H1 (cell line): Measurements from ENCODE around the gene NR4A3. TPM values are rescaled to one million over a fixed set of nuclear protein-coding genes. Genes with fewer than 3 reads are reported as not detected.

Source experiments
- CTCF ChIA-PET: fragments of 300-600 bp; sonication (Branson Sonifier 250); formaldehyde crosslinking; loops from one replicate; lab custom pipeline; 2021; ENCODE audit not compliant: partially characterized antibody; lab: Charles Lee
- POLR2A ChIA-PET: fragments of 300-600 bp; sonication (Branson Sonifier 250); formaldehyde crosslinking; loops from one replicate; lab custom pipeline; 2021; ENCODE audit warnings: inconsistent platforms; ENCODE audit not compliant: partially characterized antibody; lab: Charles Lee
- DNase-seq, 2 experiments: peaks; one replicate each; pipeline versions ENCODE4 v3.0.0 to v3.0.0-alpha.2; 2010 to 2022; ENCODE audit warnings: low spot score in 2 of 2, low read depth in 1 of 2, mixed read lengths in 1 of 2
- FAIRE-seq: peaks from 2 replicates; lab custom pipeline; 2011; peaks lifted over from hg19 to GRCh38; lab: Jason Lieb, UNC
- H2AFZ ChIP-seq: 2 replicates; pipeline ENCODE4 v1.8.1; 2012; ENCODE audit warnings: low read length, inconsistent platforms
- H2AK5ac ChIP-seq: 2 replicates; pipeline ENCODE4 v1.6.1; 2013; ENCODE audit warnings: low read depth, low read length
- H2BK120ac ChIP-seq: replicated peaks from 2 replicates; pipeline ENCODE3; 2013; ENCODE audit warnings: low read depth, low read length, inconsistent platforms
- H2BK12ac ChIP-seq: 2 replicates; pipeline ENCODE4 v1.6.1; 2013; ENCODE audit warnings: low read depth, low read length
- H2BK15ac ChIP-seq: 2 replicates; pipeline ENCODE4 v1.6.1; 2013; ENCODE audit warnings: low read length
- H2BK20ac ChIP-seq: 2 replicates; pipeline ENCODE4 v1.6.1; 2013; ENCODE audit warnings: low read length
- H2BK5ac ChIP-seq: 2 replicates; pipeline ENCODE4 v1.6.1; 2013; ENCODE audit warnings: low read depth, low read length
- H3K14ac ChIP-seq: 2 replicates; pipeline ENCODE4 v1.6.1; 2013; ENCODE audit warnings: inconsistent platforms; ENCODE audit not compliant: insufficient read length
- H3K18ac ChIP-seq: 2 replicates; pipeline ENCODE4 v1.6.1; 2013; ENCODE audit warnings: low read length; ENCODE audit errors: extremely low read depth
- H3K23ac ChIP-seq: 2 replicates; pipeline ENCODE4 v1.6.1; 2013; ENCODE audit warnings: inconsistent platforms; ENCODE audit not compliant: insufficient read length
- H3K23me2 ChIP-seq: 2 replicates; pipeline ENCODE4 v1.6.1; 2013; ENCODE audit warnings: low read depth, low read length
- H3K27ac ChIP-seq: 2 replicates; pipeline ENCODE4 v1.6.1; 2011; ENCODE audit warnings: low read depth, low read length, inconsistent platforms
- H3K27me3 ChIP-seq, 4 experiments: replicated peaks in 1 of 4; 1 replicate in 1 of 4; 2 replicates in 3 of 4; pipeline versions ENCODE4 v1.6.1 to v1.8.1; 2011 to 2013; ENCODE audit warnings: low read length in 3 of 4, mild to moderate bottlenecking in 3 of 4, inconsistent platforms in 2 of 4, mixed read lengths in 2 of 4, moderate library complexity in 1 of 4; ENCODE audit not compliant: control insufficient read depth in 3 of 4, insufficient read depth in 3 of 4; ENCODE audit errors: extremely low read depth in 1 of 4
- H3K36me3 ChIP-seq, 4 experiments: 2 replicates each; pipeline versions ENCODE4 v1.6.1 to v1.8.1; 2011 to 2013; ENCODE audit warnings: mild to moderate bottlenecking in 4 of 4, low read length in 3 of 4, moderate library complexity in 2 of 4, control low read depth in 1 of 4, inconsistent platforms in 1 of 4; ENCODE audit not compliant: insufficient read depth in 4 of 4, control insufficient read depth in 2 of 4
- H3K4ac ChIP-seq: replicated peaks from 2 replicates; pipeline ENCODE3; 2013; ENCODE audit warnings: low read length, low read depth, mixed read lengths, inconsistent platforms; ENCODE audit not compliant: insufficient read length
- H3K4me1 ChIP-seq, 4 experiments: replicated peaks in 1 of 4; 1 replicate in 1 of 4; 2 replicates in 3 of 4; pipeline versions ENCODE4 v1.6.1 to v1.8.1; 2011 to 2013; ENCODE audit warnings: low read length in 3 of 4, inconsistent platforms in 2 of 4, mixed read lengths in 1 of 4; ENCODE audit not compliant: insufficient read depth in 4 of 4, control insufficient read depth in 3 of 4
- H3K4me2 ChIP-seq, 2 experiments: 2 replicates each; pipeline versions ENCODE4 v1.6.1 to v1.8.1; 2011 to 2013; ENCODE audit warnings: low read depth in 2 of 2, low read length in 2 of 2, control low read depth in 1 of 2, inconsistent platforms in 1 of 2, mild to moderate bottlenecking in 1 of 2; ENCODE audit not compliant: insufficient read depth in 1 of 2
- H3K4me3 ChIP-seq, 4 experiments: fragments of 200-600, 300-600 bp in 1 of 4; sonication (generic), shearing (Covaris generic), sonication (Bioruptor Twin) in 1 of 4; 2 replicates each; pipeline versions ENCODE4 v1.5.1 to v1.8.1; 2011 to 2016; ENCODE audit warnings: low read length in 4 of 4, low read depth in 3 of 4, control low read depth in 2 of 4, inconsistent platforms in 2 of 4, mild to moderate bottlenecking in 2 of 4, mixed read lengths in 1 of 4, moderate library complexity in 1 of 4; ENCODE audit not compliant: insufficient read depth in 2 of 4; ENCODE audit errors: extremely low read depth in 1 of 4
- H3K56ac ChIP-seq: replicated peaks from 2 replicates; pipeline ENCODE3; 2013; ENCODE audit warnings: low read depth, mild to moderate bottlenecking, mixed read lengths, low read length, inconsistent platforms; ENCODE audit not compliant: insufficient read length
- H3K79me1 ChIP-seq: 2 replicates; pipeline ENCODE4 v1.6.1; 2013; ENCODE audit warnings: low read depth, low read length, control low read depth
- H3K79me2 ChIP-seq, 2 experiments: 2 replicates each; pipeline versions ENCODE4 v1.6.1 to v1.8.1; 2012 to 2013; ENCODE audit warnings: low read length in 2 of 2, mild to moderate bottlenecking in 2 of 2, inconsistent platforms in 1 of 2; ENCODE audit not compliant: insufficient read depth in 2 of 2, control insufficient read depth in 1 of 2
- H3K9ac ChIP-seq, 4 experiments: replicated peaks in 1 of 4; 1 replicate in 1 of 4; 2 replicates in 3 of 4; pipeline versions ENCODE4 v1.6.1 to v1.8.1; 2011 to 2013; ENCODE audit warnings: low read depth in 3 of 4, low read length in 3 of 4, control low read depth in 2 of 4, mild to moderate bottlenecking in 2 of 4, moderate library complexity in 2 of 4, inconsistent platforms in 1 of 4; ENCODE audit errors: extremely low read depth in 1 of 4
- H3K9me3 ChIP-seq, 2 experiments: 2 replicates each; pipeline versions ENCODE4 v1.6.1 to v1.8.1; 2012 to 2013; ENCODE audit warnings: mild to moderate bottlenecking in 2 of 2, moderate library complexity in 2 of 2, control low read depth in 1 of 2, inconsistent platforms in 1 of 2, low read depth in 1 of 2, low read length in 1 of 2, mixed read lengths in 1 of 2; ENCODE audit not compliant: insufficient read depth in 2 of 2
- H4K20me1 ChIP-seq, 2 experiments: replicated peaks in 1 of 2; 2 replicates each; pipeline versions ENCODE3 to v1.8.1; 2011 to 2013; ENCODE audit warnings: inconsistent platforms in 2 of 2, low read length in 2 of 2, mild to moderate bottlenecking in 1 of 2; ENCODE audit not compliant: insufficient read depth in 2 of 2, control insufficient read depth in 1 of 2
- H4K5ac ChIP-seq: 2 replicates; pipeline ENCODE4 v1.6.1; 2013; ENCODE audit warnings: low read length, low read depth, mixed read lengths, inconsistent platforms; ENCODE audit not compliant: insufficient read length
- H4K8ac ChIP-seq: 2 replicates; pipeline ENCODE4 v1.8.0; 2013; ENCODE audit warnings: mild to moderate bottlenecking, moderate library complexity, low read length, inconsistent platforms; ENCODE audit not compliant: insufficient read depth; ENCODE audit errors: extremely low read depth
- H4K91ac ChIP-seq: replicated peaks from 2 replicates; pipeline ENCODE3; 2013; ENCODE audit warnings: low read length, mixed read lengths, inconsistent platforms; ENCODE audit not compliant: insufficient read length
- GTF2F1 ChIP-seq: IDR thresholded peaks from 2 replicates; pipeline ENCODE4 v1.6.1; 2012; ENCODE audit warnings: low read depth, low read length, improper control_type of control experiment, borderline replicate concordance
- HDAC2 ChIP-seq, 2 experiments: fragments of 300-600 bp in 1 of 2; sonication (generic) in 1 of 2; IDR thresholded peaks; 2 replicates each; pipeline ENCODE4 v1.6.1; 2011 to 2012; ENCODE audit warnings: low read depth in 2 of 2, low read length in 2 of 2, mild to moderate bottlenecking in 2 of 2, moderate library complexity in 2 of 2, borderline replicate concordance in 1 of 2, inconsistent platforms in 1 of 2
- KDM4A ChIP-seq: IDR thresholded peaks from one replicate; pipeline ENCODE4 v1.7.1; 2012; ENCODE audit warnings: low read depth, mild to moderate bottlenecking, moderate library complexity, low read length, inconsistent platforms; ENCODE audit not compliant: severe bottlenecking
- MAFK ChIP-seq: IDR thresholded peaks from 2 replicates; pipeline ENCODE4 v1.6.1; 2012; ENCODE audit warnings: low read depth, mild to moderate bottlenecking, improper control_type of control experiment, low read length
- NRF1 ChIP-seq: IDR thresholded peaks from 2 replicates; pipeline ENCODE4 v1.6.1; 2011; ENCODE audit warnings: mild to moderate bottlenecking, low read depth, low read length, improper control_type of control experiment
- RXRA ChIP-seq: IDR thresholded peaks from 2 replicates; pipeline ENCODE4 v1.6.1; 2011; ENCODE audit warnings: low read depth, mild to moderate bottlenecking, low read length, moderate library complexity; ENCODE audit not compliant: insufficient read depth
- SUZ12 ChIP-seq: fragments of 200-600 bp; sonication (generic); IDR thresholded peaks from 2 replicates; pipeline ENCODE4 v1.6.1; 2012; ENCODE audit warnings: mild to moderate bottlenecking, inconsistent platforms, low read length, moderate library complexity, mixed read lengths
- TAF1 ChIP-seq: IDR thresholded peaks from 2 replicates; pipeline ENCODE4 v1.6.1; 2011; ENCODE audit warnings: mild to moderate bottlenecking, low read depth, low read length
- TAF7 ChIP-seq: optimal IDR thresholded peaks from 2 replicates; pipeline ENCODE3; 2011; ENCODE audit warnings: low read depth, mild to moderate bottlenecking, inconsistent platforms, low read length, moderate library complexity, borderline replicate concordance
- WGBS, 2 experiments: shearing (Covaris generic) in 1 of 2; methylation state at CpG; one replicate each; pipeline versions ENCODE4 v1.1.6 to v1.1.7; 2013 to 2015; ENCODE audit warnings: low lambda C conversion rate in 2 of 2, mixed read lengths in 2 of 2, inconsistent platforms in 1 of 2, low coverage in 1 of 2, missing lambda C conversion rate in 1 of 2; ENCODE audit not compliant: insufficient replicate concordance in 2 of 2, insufficient coverage in 1 of 2, insufficient read length in 1 of 2; ENCODE audit errors: extremely low coverage in 1 of 2, missing lambda C conversion rate in 1 of 2; 5-methylcytosine and 5-hydroxymethylcytosine counted together
- polyA plus RNA-seq, 7 experiments: library from polyadenylated mRNA; depleted of rRNA in 3 of 7; stranded (reverse) in 5 of 7; unstranded in 2 of 7; fragments of >200 nt in 5 of 7; fragments of 200-250 nt in 2 of 7; gene quantifications; 1 replicate in 5 of 7; 2 replicates in 1 of 7; 4 replicates in 1 of 7; pipeline versions ENCODE4 v1.2.1 to v1.2.3, GENCODE V29; 2011 to 2013; ENCODE audit warnings: missing spikeins in 2 of 7, mixed read lengths in 2 of 7
- total RNA-seq: library from RNA; stranded (reverse); fragmentation: NEBNext Ultra II Directional; extraction: Animal tissue kit (Norgen Biotek cat#: 25700); gene quantifications from 2 replicates; pipeline ENCODE4 v1.2.1, GENCODE V29; 2021

Gene NR4A3
- total and polyA plus RNA-seq, 2 of the 8 experiments (the other 6 are each of a cell fraction or from before 2014, with no cell fraction given) = 0.05 to 0.30 TPM

- no peak overlapping the region for H3K27ac ChIP-seq
- H3K9me3 ChIP-seq = no peaks in the 10 kb centered on the region
- no peak overlapping the region for H2AK5ac ChIP-seq
- H2BK15ac ChIP-seq = no peak overlapping the region
- no peak overlapping the region for H3K23ac ChIP-seq
- no peak overlapping the region for H3K4ac ChIP-seq
- no peak overlapping the region for H3K4me3 ChIP-seq
- H3K9ac ChIP-seq = no peak overlapping the region
- H3K36me3 ChIP-seq = no peaks in the 10 kb centered on the region
- no peaks in the 10 kb centered on the region for H3K4me1 ChIP-seq
- H2BK5ac ChIP-seq = no peak overlapping the region
- no peaks in the 10 kb centered on the region for H3K23me2 ChIP-seq
- H3K79me1 ChIP-seq = no peaks in the 10 kb centered on the region
- H3K14ac ChIP-seq = no peak overlapping the region
- H3K79me2 ChIP-seq = no peaks in the 10 kb centered on the region
- CTCF ChIA-PET = interaction anchor here (1.0 to 1.3 kb wide), 3 partner anchors 10 to 53 kb away, joined by 3 to 4 read pairs (median 4); no protein-coding TSS in a partner anchor
- no peak overlapping the region for H2BK120ac ChIP-seq
- DNase-seq (no peak), FAIRE-seq (no peak)
- H3K27me3 ChIP-seq = no peaks in the 10 kb centered on the region; a peak in 2 of 7 replicates
- no peak for TF ChIP-seq HDAC2 (IDR thresholded peaks at IDR 0.05; ENCODE audit: borderline replicate concordance in 1 of 2, low read depth in 2 of 2, low read length in 2 of 2)
- TF ChIP-seq RXRA = no peak
- no peak for TF ChIP-seq GTF2F1
- TF ChIP-seq TAF7 = no peak
- no peak for TF ChIP-seq NRF1
- no peak for TF ChIP-seq KDM4A
- TF ChIP-seq TAF1 = no peak
- no peak for TF ChIP-seq MAFK
- no peak for TF ChIP-seq SUZ12
- H4K8ac ChIP-seq = peak overlapping the region; percentile 45; the same call in 1 of the 2 replicates
- no peak overlapping the region for H4K5ac ChIP-seq
- H2BK12ac ChIP-seq = no peak overlapping the region
- no peak overlapping the region for H3K56ac ChIP-seq
- H4K91ac ChIP-seq = no peak overlapping the region
- no peak overlapping the region for H3K18ac ChIP-seq
- H2AFZ ChIP-seq = peak overlapping the region; percentile 90; the same call in 1 of the 2 replicates
- POLR2A ChIA-PET = interaction anchor here (1.4 kb wide), 1 partner anchor 13 kb away, joined by 3 read pairs; no protein-coding TSS in a partner anchor
- H4K20me1 ChIP-seq = no peaks in the 10 kb centered on the region
- WGBS, 2 experiments = 64% methylated on average over 2 of the region's 2 CpGs; no CpG with 5 or more reads in 1 of the 2 experiments
- H3K4me2 ChIP-seq = no peak overlapping the region; a peak in 1 of 4 replicates
- no peak overlapping the region for H2BK20ac ChIP-seq
These were observed 73.1 kb downstream of the NR4A3 start for GRCh38 chr9:99894826-99895225.
